GM21447 (cell line): ENCODE results near the gene SMC1B.
"Not testable (repeated sequence)": the region's sequence is repeated elsewhere in the genome, so short reads cannot be mapped to it uniquely, and the experiment has no call there.

Source experiments
- ATAC-seq: cut with Tn5 transposase; IDR thresholded peaks from one replicate; pipeline ENCODE4 v1.9.1; 2021; ENCODE audit not compliant: unreplicated experiment

SMC1B gene

DNA sequence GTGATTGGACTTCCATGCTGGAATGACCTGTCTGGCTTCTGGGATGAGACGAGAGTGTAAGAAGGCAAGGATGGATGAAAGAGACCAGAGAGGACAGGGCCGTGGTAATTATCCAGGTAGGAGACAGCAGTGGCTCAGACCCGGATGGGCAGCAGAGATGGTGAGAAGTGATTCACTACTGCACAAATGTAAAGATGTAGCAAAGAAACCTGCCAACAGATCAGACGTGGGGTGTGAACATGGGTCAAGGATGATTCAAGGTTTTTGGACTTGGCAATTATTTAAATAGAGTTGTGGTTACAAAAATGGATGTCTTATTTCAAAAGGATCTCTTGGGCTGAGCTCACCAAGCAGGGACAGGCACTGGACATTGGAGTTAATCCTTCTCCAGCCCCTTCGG, 32.8 kb upstream of the SMC1B start:
- no peak for ATAC-seq

GRCh38 chr22:45445031-45445710, 31.8 kb upstream of the SMC1B start:
- no peak for ATAC-seq

DNA sequence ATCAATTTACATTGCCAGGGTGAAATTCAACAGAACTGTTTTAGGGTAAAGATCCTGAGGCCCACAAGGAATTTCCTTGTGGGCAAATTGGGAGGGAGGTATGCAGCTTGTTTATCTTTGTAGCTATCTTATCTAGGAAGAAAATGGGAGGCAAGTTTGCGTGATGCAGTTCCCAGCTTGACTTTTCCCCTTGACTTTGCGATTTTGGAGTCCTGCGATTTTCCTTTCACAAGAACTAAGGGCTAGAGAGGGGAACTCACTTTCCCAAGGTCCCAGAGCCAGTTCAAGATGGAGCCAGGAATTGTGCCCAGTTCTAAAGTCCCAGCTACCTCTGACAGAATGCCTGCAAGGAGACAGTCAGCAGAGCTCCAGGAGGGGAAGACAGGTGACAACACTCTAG, 30.8 kb upstream of the SMC1B start:
- no peak for ATAC-seq

- no peak for ATAC-seq
These were observed 28.7 kb upstream of the SMC1B start for GRCh38 chr22:45442116-45442515.

- ATAC-seq: no peak
These were observed 27.7 kb upstream of the SMC1B start for GRCh38 chr22:45441138-45441537.

GRCh38 chr22:45440688-45441087, 27.3 kb upstream of the SMC1B start:
- not testable (repeated sequence) for ATAC-seq

DNA sequence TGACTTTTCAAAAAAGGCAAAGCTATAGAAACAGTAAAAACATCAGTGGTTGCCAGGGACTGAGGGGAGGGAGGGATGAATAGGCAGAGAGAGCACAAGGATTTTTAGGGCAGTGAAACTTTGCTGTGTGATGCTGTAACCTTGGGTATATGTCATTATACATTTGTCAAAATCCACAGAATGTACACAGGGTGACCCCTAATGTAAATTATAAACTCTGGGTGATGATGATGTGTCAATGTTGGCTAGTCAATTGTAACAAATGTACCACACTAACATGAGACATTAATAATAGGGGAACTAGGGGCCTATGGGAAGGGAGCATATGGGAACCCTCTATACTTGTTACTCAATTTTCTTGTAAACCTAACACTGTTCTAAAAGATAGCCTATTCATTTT, 24.9 kb upstream of the SMC1B start:
- ATAC-seq: no peak

- not testable (repeated sequence) for ATAC-seq
These were observed 23.6 kb upstream of the SMC1B start for GRCh38 chr22:45436871-45437517.

GRCh38 chr22:45435544-45436139, 22.2 kb upstream of the SMC1B start:
- no peak for ATAC-seq

DNA sequence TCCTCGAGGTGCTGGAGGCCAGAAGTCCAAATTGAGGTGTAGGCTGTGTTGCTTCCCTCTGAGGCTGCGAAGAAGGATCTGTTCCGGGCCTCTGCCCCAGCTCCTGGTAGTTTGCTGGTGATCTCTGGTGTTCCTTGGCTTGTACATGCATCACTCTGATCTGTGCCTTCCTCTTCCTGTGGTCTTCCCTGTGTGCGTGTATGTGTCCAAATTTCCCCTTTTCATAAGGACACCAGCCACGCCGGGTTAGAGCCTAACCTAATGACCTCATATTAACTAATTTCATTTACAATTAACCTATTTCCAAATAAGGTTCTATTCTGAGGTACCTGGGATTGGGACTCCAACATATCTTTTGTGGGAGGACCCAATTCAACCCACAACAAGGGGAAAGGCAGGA, 21.6 kb upstream of the SMC1B start:
- no peak for ATAC-seq

DNA sequence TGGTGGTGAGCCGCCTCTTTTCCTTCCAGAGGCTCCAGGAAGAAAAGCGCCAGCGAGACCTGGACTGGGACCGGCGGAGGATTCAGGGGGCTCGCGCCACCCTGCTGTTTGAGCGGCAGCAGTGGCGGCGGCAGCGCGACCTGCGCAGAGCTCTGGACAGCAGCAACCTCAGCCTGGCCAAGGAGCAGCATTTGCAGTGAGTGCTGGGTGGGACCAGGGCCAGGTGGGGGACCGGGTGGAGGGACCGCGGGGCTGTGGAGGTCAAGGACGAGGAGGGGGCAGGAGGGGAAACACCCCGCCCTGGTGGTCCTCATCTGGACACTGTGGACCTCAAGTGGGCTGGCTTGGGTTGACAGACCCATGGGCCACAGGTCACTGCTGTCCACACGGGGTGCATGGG, 17.5 kb upstream of the SMC1B start:
- ATAC-seq: no peak

GRCh38 chr22:45429981-45430775, 16.8 kb upstream of the SMC1B start:
- ATAC-seq: no peak

DNA sequence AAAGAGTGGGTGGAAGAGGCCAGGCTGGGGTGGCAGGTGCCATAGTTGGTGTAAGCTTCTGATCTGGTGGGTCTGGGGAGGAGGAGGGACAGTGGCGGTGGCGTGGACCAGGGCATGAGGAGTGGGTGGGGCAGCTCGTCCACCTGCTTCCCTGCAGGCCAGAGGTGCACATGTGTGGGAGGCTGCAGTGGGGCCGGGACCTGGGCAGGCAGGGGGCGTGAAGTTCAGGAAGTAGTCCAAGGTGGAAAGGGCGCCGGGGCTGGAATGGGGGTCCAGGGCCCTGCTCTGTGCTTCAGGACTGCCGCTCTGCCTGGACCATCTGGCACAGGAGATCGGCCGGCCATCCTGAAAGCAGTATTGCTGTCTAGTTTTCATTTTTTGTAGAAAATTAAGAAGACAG, 16.0 kb upstream of the SMC1B start:
- no peak for ATAC-seq

DNA sequence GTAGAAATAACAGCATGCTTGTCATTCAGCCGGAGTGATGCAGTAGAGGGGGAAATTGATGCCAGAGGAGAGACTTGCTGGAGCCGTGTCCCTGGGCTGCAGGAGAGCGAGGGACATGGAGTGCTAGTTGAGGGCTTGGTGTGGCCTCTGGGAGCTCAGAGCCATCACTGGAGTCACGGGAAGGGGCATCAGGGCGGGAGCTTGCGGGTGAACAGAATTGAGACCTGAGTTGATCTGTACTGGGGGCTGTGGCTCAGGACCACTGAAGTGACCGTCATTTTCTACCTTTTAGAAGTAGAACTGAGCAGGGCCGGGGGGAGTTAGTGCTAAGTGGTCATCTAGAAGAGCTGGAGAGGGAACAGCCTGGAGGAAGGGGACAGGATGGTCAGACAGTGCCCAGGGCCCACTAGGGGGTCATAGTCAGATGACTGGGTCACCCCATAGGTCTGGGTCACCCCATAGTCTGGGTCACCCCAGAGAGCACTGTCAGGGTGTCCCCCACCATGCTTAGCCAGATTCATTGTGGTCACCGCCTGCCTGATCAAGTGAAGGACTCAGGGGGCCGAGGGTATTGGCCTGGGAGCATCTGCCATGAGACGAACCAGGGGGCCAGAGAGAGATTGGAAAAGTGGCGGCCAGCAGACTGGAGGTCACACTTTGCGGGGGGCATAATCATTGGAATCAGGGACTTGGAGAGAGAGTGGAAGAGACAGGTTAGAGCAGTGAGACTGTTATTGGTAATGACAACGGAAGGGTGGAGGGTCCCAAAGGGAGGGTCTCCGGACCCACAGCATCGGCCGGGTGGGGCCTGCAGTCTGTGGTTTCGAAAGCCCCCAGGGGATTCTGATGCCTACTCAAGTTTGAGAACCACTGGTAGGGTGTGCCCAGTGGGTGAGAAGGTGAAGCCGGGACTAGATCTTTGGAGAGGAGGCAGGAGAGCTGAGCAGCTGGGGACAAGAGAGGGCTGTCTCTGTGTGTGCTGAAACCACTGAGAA, 15.3 kb upstream of the SMC1B start:
- no peak for ATAC-seq

GRCh38 chr22:45427114-45427513, 13.7 kb upstream of the SMC1B start:
- ATAC-seq: no peak

DNA sequence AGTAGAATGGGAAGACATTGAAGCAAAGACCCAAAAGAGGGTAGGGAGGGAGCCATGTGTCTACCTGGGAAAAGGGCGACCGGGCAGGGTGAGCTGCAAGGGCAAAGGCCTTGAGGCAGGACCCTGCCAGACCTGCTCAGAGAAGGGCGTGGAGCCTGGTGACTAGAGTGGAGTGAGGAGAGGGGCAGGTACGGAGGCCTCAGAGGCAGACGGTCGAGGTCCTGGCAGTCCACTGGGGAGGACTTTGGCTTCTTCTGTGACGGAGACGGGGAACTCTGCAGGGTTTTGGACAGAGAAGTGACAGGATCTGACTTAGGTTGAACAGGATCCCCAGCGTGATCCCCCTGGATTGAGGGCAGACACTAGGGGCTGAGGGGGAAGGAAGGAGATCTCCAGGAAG, 13.0 kb upstream of the SMC1B start:
- ATAC-seq: no peak

GRCh38 chr22:45425531-45426265, 12.3 kb upstream of the SMC1B start:
- ATAC-seq: no peak

- no peak for ATAC-seq
These were observed 11.7 kb upstream of the SMC1B start for GRCh38 chr22:45425101-45425500.

GRCh38 chr22:45424241-45424731, 10.9 kb upstream of the SMC1B start:
- no peak for ATAC-seq

GRCh38 chr22:45423524-45423923, 10.1 kb upstream of the SMC1B start:
- ATAC-seq: no peak
